ENCODE data around the gene PLA2G4A.

PLA2G4A gene

GRCh38 chr1:187032982-187033692 lies 204.4 kb downstream of the PLA2G4A start:
- H3K36me3 ChIP-seq (ENCODE audit: insufficient read depth, low read length), result no peaks in the 10 kb centered on the region
- H3K4me3 ChIP-seq (ENCODE audit: low read length), result no peak overlapping the region
- 96% methylated on average over 4 of the region's 4 CpGs for WGBS
- no peaks in the 10 kb centered on the region for H3K27me3 ChIP-seq (ENCODE audit: insufficient read depth, low read length)
- H3K9me3 ChIP-seq (ENCODE audit: insufficient read depth, low read depth, low read length), result peaks cover 5% of the 10 kb centered on the region
- H3K4me1 ChIP-seq (ENCODE audit: insufficient read depth, low read length), result no peaks in the 10 kb centered on the region
- no peak overlapping the region for H3K27ac ChIP-seq (ENCODE audit: low read depth, low read length)
- no peak overlapping the region for H3K9ac ChIP-seq (ENCODE audit: low read depth, low read length)

- Histone ChIP-seq H3K36me3 (ENCODE audit: insufficient read depth, low read length) (no peaks in the 10 kb centered on the region), H3K27me3 (ENCODE audit: insufficient read depth, low read length) (no peaks in the 10 kb centered on the region), H3K9ac (ENCODE audit: low read depth, low read length) (no peak overlapping the region), H3K27ac (ENCODE audit: low read depth, low read length) (no peak overlapping the region), H3K9me3 (ENCODE audit: insufficient read depth, low read depth, low read length) (peaks cover 8% of the 10 kb centered on the region), H3K4me1 (ENCODE audit: insufficient read depth, low read length) (no peaks in the 10 kb centered on the region), H3K4me3 (ENCODE audit: low read length) (no peak overlapping the region)
- 88% methylated on average over 4 of the region's 4 CpGs for WGBS
Measured at GRCh38 chr1:187033693-187034390, 205.1 kb downstream of the PLA2G4A start.

DNA sequence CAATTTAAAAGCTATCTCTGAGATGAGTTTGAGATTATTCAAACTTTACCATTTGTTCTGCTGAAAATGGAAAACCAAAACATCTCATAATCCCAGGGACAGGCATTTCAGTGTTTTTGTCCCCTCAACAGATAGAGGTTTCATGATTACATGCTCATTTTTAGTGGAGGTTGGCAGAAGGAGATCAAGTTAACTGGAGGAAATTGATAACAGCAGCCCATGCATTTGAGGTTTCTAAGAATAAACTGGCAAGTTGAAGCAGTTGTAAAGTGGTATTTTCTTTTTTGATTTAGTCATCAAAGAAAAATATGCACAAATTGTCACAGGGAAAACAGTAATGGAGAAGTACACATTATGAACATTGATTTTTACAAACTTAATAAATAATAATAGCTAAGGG lies 205.8 kb downstream of the PLA2G4A start:
- H3K4me3 ChIP-seq (ENCODE audit: low read length), result no peak overlapping the region
- no peak overlapping the region for H3K9ac ChIP-seq (ENCODE audit: low read depth, low read length)
- H3K27me3 ChIP-seq (ENCODE audit: insufficient read depth, low read length), result no peaks in the 10 kb centered on the region
- H3K27ac ChIP-seq (ENCODE audit: low read depth, low read length), result no peak overlapping the region
- H3K36me3 ChIP-seq (ENCODE audit: insufficient read depth, low read length), result no peaks in the 10 kb centered on the region
- peaks cover 8% of the 10 kb centered on the region for H3K9me3 ChIP-seq (ENCODE audit: insufficient read depth, low read depth, low read length)
- no peaks in the 10 kb centered on the region for H3K4me1 ChIP-seq (ENCODE audit: insufficient read depth, low read length)

- no peaks in the 10 kb centered on the region for H3K36me3 ChIP-seq (ENCODE audit: insufficient read depth, low read length)
- H3K9me3 ChIP-seq (ENCODE audit: insufficient read depth, low read depth, low read length), result peaks cover 8% of the 10 kb centered on the region
- H3K27me3 ChIP-seq (ENCODE audit: insufficient read depth, low read length), result no peaks in the 10 kb centered on the region
- 100% methylated on average over 1 of the region's 1 CpG for WGBS
- no peaks in the 10 kb centered on the region for H3K4me1 ChIP-seq (ENCODE audit: insufficient read depth, low read length)
- no peak overlapping the region for H3K4me3 ChIP-seq (ENCODE audit: low read length)
- no peak overlapping the region for H3K9ac ChIP-seq (ENCODE audit: low read depth, low read length)
- H3K27ac ChIP-seq (ENCODE audit: low read depth, low read length), result no peak overlapping the region
Measured at GRCh38 chr1:187037973-187038553, 209.3 kb downstream of the PLA2G4A start.
